Measurements from ENCODE around the gene ANKRD9.
A peak's percentile ranks its signal among the peaks of the same experiment; 100 is the strongest.

The ANKRD9 gene

GRCh38 chr14:102507857-102508312 is 1.7 kb downstream of the ANKRD9 start:
- Histone ChIP-seq H3K4me3 (ENCODE audit: low read length) (0 out of 2 replicates have a peak overlapping the region, but pooled peaks have one; percentile 84), H3K27ac (ENCODE audit: low read length) (no peak overlapping the region)

GRCh38 chr14:102507081-102507856 is 2.3 kb downstream of the ANKRD9 start:
- Histone ChIP-seq H3K27me3 (ENCODE audit: insufficient read depth, low read length) (no peaks in the 10 kb centered on the region), H3K9ac (ENCODE audit: low read depth, low read length) (no peak overlapping the region), H3K9me3 (ENCODE audit: insufficient read depth, low read depth, low read length) (no peaks in the 10 kb centered on the region), H3K4me1 (ENCODE audit: insufficient read depth, low read length) (peaks cover 5% of the 10 kb centered on the region), H3K36me3 (ENCODE audit: insufficient read depth, low read depth, low read length) (peaks cover 13% of the 10 kb centered on the region), H3K4me3 (ENCODE audit: low read length) (no peak overlapping the region), H3K27ac (ENCODE audit: low read length) (no peak overlapping the region)

More at GRCh38 chr14:102507857-102508312, 1.7 kb downstream of the ANKRD9 start:
- Histone ChIP-seq H3K27me3 (ENCODE audit: insufficient read depth, low read length) (no peaks in the 10 kb centered on the region), H3K9me3 (ENCODE audit: insufficient read depth, low read depth, low read length) (no peaks in the 10 kb centered on the region), H3K4me1 (ENCODE audit: insufficient read depth, low read length) (peaks cover 5% of the 10 kb centered on the region), H3K9ac (ENCODE audit: low read depth, low read length) (no peak overlapping the region), H3K36me3 (ENCODE audit: insufficient read depth, low read depth, low read length) (peaks cover 13% of the 10 kb centered on the region)

- H3K27me3 ChIP-seq (ENCODE audit: insufficient read depth, low read length): no peaks in the 10 kb centered on the region
- no peaks in the 10 kb centered on the region for H3K9me3 ChIP-seq (ENCODE audit: insufficient read depth, low read depth, low read length)
- H3K27ac ChIP-seq (ENCODE audit: low read length): no peak overlapping the region
- no peak overlapping the region for H3K9ac ChIP-seq (ENCODE audit: low read depth, low read length)
- H3K4me1 ChIP-seq (ENCODE audit: insufficient read depth, low read length): peaks cover 5% of the 10 kb centered on the region
- no peak overlapping the region for H3K4me3 ChIP-seq (ENCODE audit: low read length)
- H3K36me3 ChIP-seq (ENCODE audit: insufficient read depth, low read depth, low read length): peaks cover 13% of the 10 kb centered on the region
Observed at GRCh38 chr14:102506626-102506925, 3.0 kb downstream of the ANKRD9 start.

- no peak overlapping the region for H3K9ac ChIP-seq (ENCODE audit: low read depth, low read length)
Observed at GRCh38 chr14:102505775-102506625, 3.6 kb downstream of the ANKRD9 start.

GRCh38 chr14:102505000-102505619 is 4.5 kb downstream of the ANKRD9 start:
- no peaks in the 10 kb centered on the region for H3K27me3 ChIP-seq (ENCODE audit: insufficient read depth, low read length)
- no peak overlapping the region for H3K4me3 ChIP-seq (ENCODE audit: low read length)
- H3K9ac ChIP-seq (ENCODE audit: low read depth, low read length): no peak overlapping the region
- no peak overlapping the region for H3K27ac ChIP-seq (ENCODE audit: low read length)
- H3K4me1 ChIP-seq (ENCODE audit: insufficient read depth, low read length): peaks cover 5% of the 10 kb centered on the region
- peaks cover 13% of the 10 kb centered on the region for H3K36me3 ChIP-seq (ENCODE audit: insufficient read depth, low read depth, low read length)
- no peaks in the 10 kb centered on the region for H3K9me3 ChIP-seq (ENCODE audit: insufficient read depth, low read depth, low read length)

More at GRCh38 chr14:102505775-102506625, 3.6 kb downstream of the ANKRD9 start:
- H3K27me3 ChIP-seq (ENCODE audit: insufficient read depth, low read length): no peaks in the 10 kb centered on the region
- peaks cover 5% of the 10 kb centered on the region for H3K4me1 ChIP-seq (ENCODE audit: insufficient read depth, low read length)
- H3K27ac ChIP-seq (ENCODE audit: low read length): no peak overlapping the region
- H3K9me3 ChIP-seq (ENCODE audit: insufficient read depth, low read depth, low read length): no peaks in the 10 kb centered on the region
- H3K36me3 ChIP-seq (ENCODE audit: insufficient read depth, low read depth, low read length): peaks cover 13% of the 10 kb centered on the region
- no peak overlapping the region for H3K4me3 ChIP-seq (ENCODE audit: low read length)

- H3K9me3 ChIP-seq (ENCODE audit: insufficient read depth, low read depth, low read length): no peaks in the 10 kb centered on the region
- no peak overlapping the region for H3K4me3 ChIP-seq (ENCODE audit: low read length)
- H3K9ac ChIP-seq (ENCODE audit: low read depth, low read length): no peak overlapping the region
- H3K4me1 ChIP-seq (ENCODE audit: insufficient read depth, low read length): peaks cover 5% of the 10 kb centered on the region
- no peak overlapping the region for H3K27ac ChIP-seq (ENCODE audit: low read length)
- H3K27me3 ChIP-seq (ENCODE audit: insufficient read depth, low read length): no peaks in the 10 kb centered on the region
- H3K36me3 ChIP-seq (ENCODE audit: insufficient read depth, low read depth, low read length): peaks cover 13% of the 10 kb centered on the region
Observed at GRCh38 chr14:102504328-102504999, 5.1 kb downstream of the ANKRD9 start.

GRCh38 chr14:102503641-102504327 is 5.8 kb downstream of the ANKRD9 start:
- Histone ChIP-seq H3K4me3 (ENCODE audit: low read length) (no peak overlapping the region), H3K27ac (ENCODE audit: low read length) (no peak overlapping the region), H3K27me3 (ENCODE audit: insufficient read depth, low read length) (no peaks in the 10 kb centered on the region), H3K36me3 (ENCODE audit: insufficient read depth, low read depth, low read length) (peaks cover 17% of the 10 kb centered on the region), H3K9me3 (ENCODE audit: insufficient read depth, low read depth, low read length) (no peaks in the 10 kb centered on the region), H3K9ac (ENCODE audit: low read depth, low read length) (no peak overlapping the region), H3K4me1 (ENCODE audit: insufficient read depth, low read length) (peaks cover 3% of the 10 kb centered on the region)

GRCh38 chr14:102502571-102502970 is 7.0 kb downstream of the ANKRD9 start:
- no peak overlapping the region for H3K4me3 ChIP-seq (ENCODE audit: low read length)
- no peak overlapping the region for H3K27ac ChIP-seq (ENCODE audit: low read length)
- H3K4me1 ChIP-seq (ENCODE audit: insufficient read depth, low read length): no peaks in the 10 kb centered on the region
- no peaks in the 10 kb centered on the region for H3K27me3 ChIP-seq (ENCODE audit: insufficient read depth, low read length)
- H3K36me3 ChIP-seq (ENCODE audit: insufficient read depth, low read depth, low read length): peaks cover 20% of the 10 kb centered on the region
- no peak overlapping the region for H3K9ac ChIP-seq (ENCODE audit: low read depth, low read length)
- no peaks in the 10 kb centered on the region for H3K9me3 ChIP-seq (ENCODE audit: insufficient read depth, low read depth, low read length)

- Histone ChIP-seq H3K4me1 (ENCODE audit: insufficient read depth, low read length) (no peaks in the 10 kb centered on the region), H3K9me3 (ENCODE audit: insufficient read depth, low read depth, low read length) (no peaks in the 10 kb centered on the region), H3K27ac (ENCODE audit: low read length) (no peak overlapping the region), H3K27me3 (ENCODE audit: insufficient read depth, low read length) (no peaks in the 10 kb centered on the region), H3K9ac (ENCODE audit: low read depth, low read length) (no peak overlapping the region), H3K36me3 (ENCODE audit: insufficient read depth, low read depth, low read length) (peaks cover 20% of the 10 kb centered on the region), H3K4me3 (ENCODE audit: low read length) (no peak overlapping the region)
Observed at GRCh38 chr14:102501751-102502315, 7.7 kb downstream of the ANKRD9 start.

- H3K4me1 ChIP-seq (ENCODE audit: insufficient read depth, low read length): no peaks in the 10 kb centered on the region
- no peaks in the 10 kb centered on the region for H3K9me3 ChIP-seq (ENCODE audit: insufficient read depth, low read depth, low read length)
- H3K9ac ChIP-seq (ENCODE audit: low read depth, low read length): no peak overlapping the region
- peaks cover 9% of the 10 kb centered on the region; the same call in 1 of the 2 replicates for H3K36me3 ChIP-seq (ENCODE audit: insufficient read depth, low read depth, low read length)
- H3K27ac ChIP-seq (ENCODE audit: low read length): no peak overlapping the region
- H3K27me3 ChIP-seq (ENCODE audit: insufficient read depth, low read length): no peaks in the 10 kb centered on the region
- no peak overlapping the region for H3K4me3 ChIP-seq (ENCODE audit: low read length)
Observed at GRCh38 chr14:102500713-102501112, 8.9 kb downstream of the ANKRD9 start.
